Vagina (tissue), 2 donors: ENCODE results near the gene THYN1. TPM values are rescaled to one million over a fixed set of nuclear protein-coding genes. Genes with fewer than 3 reads are reported as not detected.

ENCODE experiments used
- DNase-seq, 2 donors: peaks; one replicate each; pipeline ENCODE4 v3.0.0-alpha.2; 2017; ENCODE audit errors: extremely low spot score in 2 of 2
- H3K27ac ChIP-seq: fragments of 200-600 bp; sonication (generic); one replicate; pipeline ENCODE4 v1.5.1; 2019
- H3K27me3 ChIP-seq: fragments of 200-600 bp; sonication (generic); one replicate; pipeline ENCODE4 v1.5.1; 2019
- H3K36me3 ChIP-seq, 2 donors: fragments of 200-600 bp; sonication (generic); one replicate each; pipeline ENCODE4 v1.5.1; 2017 to 2019
- H3K4me1 ChIP-seq: fragments of 200-600 bp; sonication (generic); one replicate; pipeline ENCODE4 v1.5.1; 2019
- H3K4me3 ChIP-seq, 2 donors: fragments of 200-600 bp; sonication (generic); 1 replicate in 1 of 2; 2 replicates in 1 of 2; pipeline ENCODE4 v1.5.1; 2016 to 2019
- H3K9me3 ChIP-seq: fragments of 200-600 bp; sonication (generic); one replicate; pipeline ENCODE4 v1.5.1; 2019
- POLR2A ChIP-seq, 2 donors: fragments of 450-650 bp; IDR thresholded peaks; one replicate each; pipeline ENCODE4 v1.6.1; 2017; ENCODE audit warnings: antibody characterized with exemption in 2 of 2, mild to moderate bottlenecking in 2 of 2, moderate library complexity in 2 of 2
- POLR2AphosphoS5 ChIP-seq, 2 donors: sonication (generic); formaldehyde crosslinking; IDR thresholded peaks; one replicate each; pipeline ENCODE4 v1.9.0; 2017; ENCODE audit warnings: antibody characterized with exemption in 2 of 2, mild to moderate bottlenecking in 2 of 2, low read depth in 1 of 2; ENCODE audit not compliant: insufficient read depth in 1 of 2
- intact Hi-C: fragments of 100-400 bp; cut with DNase I; formaldehyde crosslinking; loops from one replicate; pipeline ENCODE4 v1.15.1; 2023
- total RNA-seq: library from RNA; depleted of rRNA; stranded (reverse); fragments of >200 nt; gene quantifications from one replicate; pipeline ENCODE4 v1.2.3, GENCODE V29; 2016
- TF ChIP-seq, protein P1 (sequence below), 3 experiments: fragments of 450-650 bp in 2 of 3; fragments of 200-600 bp in 1 of 3; sonication (generic) in 1 of 3; IDR thresholded peaks; one replicate each; pipeline ENCODE4 v1.5.1; 2017 to 2019; ENCODE audit warnings: antibody characterized with exemption in 3 of 3, mild to moderate bottlenecking in 2 of 3, moderate library complexity in 2 of 3

Gene THYN1
- total RNA-seq, 1 donor from 2014 or later, result 39.8 TPM

DNA sequence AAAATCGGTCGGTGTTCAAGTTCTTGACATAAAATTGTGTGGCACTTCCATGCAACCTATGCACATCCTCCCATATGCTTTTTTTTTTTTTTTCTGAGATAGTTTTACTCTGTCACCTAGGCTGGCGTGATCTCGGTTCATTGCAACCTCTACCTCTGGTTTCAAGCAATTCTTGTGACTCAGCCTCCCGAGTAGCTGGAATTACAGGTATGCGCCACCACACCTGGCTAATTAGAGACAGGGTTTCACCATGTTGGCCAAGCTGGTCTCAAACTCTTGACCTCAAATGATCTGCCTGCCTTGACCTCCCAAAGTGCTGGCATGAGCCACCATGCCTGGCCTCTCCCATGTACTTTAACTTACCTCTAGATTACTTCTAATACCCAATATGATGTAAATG lies 38.0 kb upstream of the THYN1 start:
- H3K4me1 ChIP-seq, result no peaks in the 10 kb centered on the region
- no peak overlapping the region for H3K27ac ChIP-seq
- DNase-seq, result peak; percentile 16 to 34
- TF ChIP-seq POLR2AphosphoS5 (IDR thresholded peaks at IDR 0.05; ENCODE audit: insufficient read depth in 1 of 2, low read depth in 1 of 2) (no peak), POLR2A (IDR thresholded peaks at IDR 0.05) (no peak)
- TF ChIP-seq, protein P1, sequence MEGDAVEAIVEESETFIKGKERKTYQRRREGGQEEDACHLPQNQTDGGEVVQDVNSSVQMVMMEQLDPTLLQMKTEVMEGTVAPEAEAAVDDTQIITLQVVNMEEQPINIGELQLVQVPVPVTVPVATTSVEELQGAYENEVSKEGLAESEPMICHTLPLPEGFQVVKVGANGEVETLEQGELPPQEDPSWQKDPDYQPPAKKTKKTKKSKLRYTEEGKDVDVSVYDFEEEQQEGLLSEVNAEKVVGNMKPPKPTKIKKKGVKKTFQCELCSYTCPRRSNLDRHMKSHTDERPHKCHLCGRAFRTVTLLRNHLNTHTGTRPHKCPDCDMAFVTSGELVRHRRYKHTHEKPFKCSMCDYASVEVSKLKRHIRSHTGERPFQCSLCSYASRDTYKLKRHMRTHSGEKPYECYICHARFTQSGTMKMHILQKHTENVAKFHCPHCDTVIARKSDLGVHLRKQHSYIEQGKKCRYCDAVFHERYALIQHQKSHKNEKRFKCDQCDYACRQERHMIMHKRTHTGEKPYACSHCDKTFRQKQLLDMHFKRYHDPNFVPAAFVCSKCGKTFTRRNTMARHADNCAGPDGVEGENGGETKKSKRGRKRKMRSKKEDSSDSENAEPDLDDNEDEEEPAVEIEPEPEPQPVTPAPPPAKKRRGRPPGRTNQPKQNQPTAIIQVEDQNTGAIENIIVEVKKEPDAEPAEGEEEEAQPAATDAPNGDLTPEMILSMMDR (IDR thresholded peaks at IDR 0.05), result no peak
- H3K27me3 ChIP-seq, result no peaks in the 10 kb centered on the region
- no peaks in the 10 kb centered on the region for H3K9me3 ChIP-seq
- H3K36me3 ChIP-seq, result no peaks in the 10 kb centered on the region
- no peak overlapping the region for H3K4me3 ChIP-seq
- intact Hi-C loops, result no loop called here

DNA sequence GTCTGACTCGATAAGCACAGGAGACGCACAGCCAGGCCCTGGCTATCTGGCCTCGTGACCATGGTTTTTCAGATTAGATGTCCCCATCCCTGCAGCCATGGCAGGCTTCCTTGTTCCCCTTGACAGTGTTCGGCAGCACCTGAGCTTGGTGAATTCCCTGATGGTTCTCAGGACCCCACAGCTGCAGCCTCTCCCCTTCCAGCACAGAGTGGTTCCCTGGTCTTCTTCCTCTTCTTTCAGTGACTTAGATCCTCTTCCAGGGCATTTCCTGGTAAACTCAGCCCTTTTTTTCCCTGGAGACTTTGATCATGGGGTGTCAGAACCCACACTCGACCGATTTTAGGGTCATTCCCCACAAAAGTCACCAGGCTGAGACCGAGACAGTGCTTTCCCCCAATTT lies 37.5 kb upstream of the THYN1 start:
- Histone ChIP-seq H3K9me3 (no peaks in the 10 kb centered on the region), H3K36me3 (no peaks in the 10 kb centered on the region), H3K4me1 (no peaks in the 10 kb centered on the region), H3K27me3 (no peaks in the 10 kb centered on the region), H3K4me3 (no peak overlapping the region), H3K27ac (no peak overlapping the region)
- intact Hi-C loops, result no loop called here
- peak; percentile 47 to 87 for DNase-seq
- TF ChIP-seq, protein P1 (IDR thresholded peaks at IDR 0.05), result no peak
- TF ChIP-seq POLR2AphosphoS5 (IDR thresholded peaks at IDR 0.05; ENCODE audit: insufficient read depth in 1 of 2, low read depth in 1 of 2) (no peak), POLR2A (IDR thresholded peaks at IDR 0.05) (no peak)

DNA sequence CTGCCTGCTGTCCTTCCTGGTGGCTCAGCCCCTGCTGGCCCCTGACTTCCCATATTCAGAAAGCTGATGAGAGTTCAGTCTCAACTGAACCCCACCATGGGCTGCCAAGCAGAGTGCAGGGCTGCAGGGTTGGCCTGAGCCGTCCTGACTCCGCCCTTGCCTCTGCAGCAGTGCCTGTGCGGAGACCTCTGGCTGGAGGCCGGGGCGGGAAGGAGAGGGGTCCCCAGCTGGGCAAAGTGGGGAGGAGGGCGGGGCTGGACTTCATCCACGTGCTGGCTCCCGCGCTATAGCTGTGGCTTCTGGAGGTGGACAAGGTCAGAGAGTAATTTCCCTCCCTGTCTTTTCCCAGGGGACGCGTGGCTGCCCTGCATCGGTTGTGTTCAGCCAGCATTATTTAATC lies 36.6 kb upstream of the THYN1 start:
- H3K4me3 ChIP-seq, result no peak overlapping the region
- DNase-seq, result peak; percentile 37 to 54

DNA sequence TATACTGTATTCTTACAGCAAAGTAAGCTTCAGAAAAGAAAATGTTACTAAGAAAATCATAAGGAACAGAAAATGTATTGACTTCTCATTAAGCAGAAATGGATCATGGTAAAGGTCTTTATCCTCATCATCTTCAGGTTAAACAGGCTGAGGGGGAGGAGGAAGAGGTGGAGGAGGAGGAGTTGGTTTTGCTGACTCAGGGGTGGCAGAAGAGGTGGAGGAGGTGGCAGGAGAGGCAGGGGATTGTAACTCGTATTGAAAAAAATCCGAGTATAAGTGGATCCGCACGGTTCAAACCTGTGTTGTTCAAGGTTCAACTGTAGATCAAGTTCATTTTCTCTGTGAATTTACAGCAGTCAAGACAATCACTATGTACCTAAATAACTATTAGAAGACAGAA lies 36.0 kb upstream of the THYN1 start:
- Histone ChIP-seq H3K4me3 (no peak overlapping the region), H3K4me1 (no peaks in the 10 kb centered on the region), H3K27ac (no peak overlapping the region), H3K9me3 (no peaks in the 10 kb centered on the region), H3K27me3 (no peaks in the 10 kb centered on the region), H3K36me3 (no peaks in the 10 kb centered on the region)
- DNase-seq, result peak in 1 of 2 donors; percentile 8
- intact Hi-C loops, result no loop called here
- TF ChIP-seq POLR2A (IDR thresholded peaks at IDR 0.05) (no peak), POLR2AphosphoS5 (IDR thresholded peaks at IDR 0.05; ENCODE audit: insufficient read depth in 1 of 2, low read depth in 1 of 2) (no peak)
- TF ChIP-seq, protein P1 (IDR thresholded peaks at IDR 0.05), result no peak

More for the DNA sequence above, 36.6 kb upstream of the THYN1 start:
- no peak overlapping the region for H3K27ac ChIP-seq
- no peaks in the 10 kb centered on the region for H3K4me1 ChIP-seq
- no peak for TF ChIP-seq POLR2AphosphoS5 (IDR thresholded peaks at IDR 0.05; ENCODE audit: insufficient read depth in 1 of 2, low read depth in 1 of 2)
- TF ChIP-seq, protein P1 (IDR thresholded peaks at IDR 0.05), result no peak
- intact Hi-C loops, result no loop called here
- no peaks in the 10 kb centered on the region for H3K9me3 ChIP-seq
- no peaks in the 10 kb centered on the region for H3K36me3 ChIP-seq
- no peaks in the 10 kb centered on the region for H3K27me3 ChIP-seq

DNA sequence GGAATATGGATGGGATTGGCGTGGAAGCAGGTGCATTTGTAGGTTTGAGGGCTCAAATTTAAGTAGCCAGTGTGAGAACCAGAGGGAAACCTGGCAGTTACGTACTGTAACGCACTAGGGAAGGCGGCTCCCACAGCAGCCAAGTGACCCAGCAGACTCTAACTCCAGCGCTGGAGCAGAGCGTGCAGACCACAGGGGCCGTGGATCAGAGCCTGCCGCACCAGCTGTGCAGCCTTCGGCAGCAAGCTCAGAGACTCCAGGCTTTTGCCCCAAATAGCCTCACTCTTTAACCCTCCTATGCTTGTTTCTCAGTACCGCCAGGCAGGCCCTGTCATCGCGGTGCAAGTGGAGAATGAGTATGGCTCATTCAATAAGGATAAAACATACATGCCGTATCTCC lies 35.3 kb upstream of the THYN1 start:
- peak; percentile 58 to 74 for DNase-seq
- no peak overlapping the region for H3K27ac ChIP-seq

More for the DNA sequence above, 35.3 kb upstream of the THYN1 start:
- intact Hi-C loops, result no loop called here
- Histone ChIP-seq H3K4me3 (no peak overlapping the region), H3K9me3 (no peaks in the 10 kb centered on the region), H3K27me3 (no peaks in the 10 kb centered on the region), H3K36me3 (no peaks in the 10 kb centered on the region), H3K4me1 (no peaks in the 10 kb centered on the region)
- TF ChIP-seq, protein P1 (IDR thresholded peaks at IDR 0.05), result no peak
- TF ChIP-seq POLR2A (IDR thresholded peaks at IDR 0.05) (no peak), POLR2AphosphoS5 (IDR thresholded peaks at IDR 0.05; ENCODE audit: insufficient read depth in 1 of 2, low read depth in 1 of 2) (no peak)
